ENCODE results near the gene TMEM181.
A peak's percentile ranks its signal among the peaks of the same experiment; 100 is the strongest.
"Not testable (repeated sequence)": the region's sequence is repeated elsewhere in the genome, so short reads cannot be mapped to it uniquely, and the experiment has no call there.

Gene TMEM181

GRCh38 chr6:158647501-158647900 lies 87.6 kb downstream of the TMEM181 start:
- no peaks in the 10 kb centered on the region for H3K9me3 ChIP-seq (ENCODE audit: severe bottlenecking)
- ATAC-seq (ENCODE audit: low read depth): no peak
- DNase-seq (ENCODE audit: low spot score): no peak
- no peaks in the 10 kb centered on the region for H3K27me3 ChIP-seq (ENCODE audit: insufficient read depth, poor library complexity, severe bottlenecking)
- H3K4me3 ChIP-seq (ENCODE audit: severe bottlenecking): no peak overlapping the region
- H3K36me3 ChIP-seq (ENCODE audit: low read depth): no peaks in the 10 kb centered on the region
- peak overlapping the region; percentile 84 for H3K27ac ChIP-seq (ENCODE audit: poor library complexity, severe bottlenecking)
- peaks cover 44% of the 10 kb centered on the region for H3K4me1 ChIP-seq (ENCODE audit: insufficient read depth, poor library complexity, severe bottlenecking)
- TF ChIP-seq, protein P1, sequence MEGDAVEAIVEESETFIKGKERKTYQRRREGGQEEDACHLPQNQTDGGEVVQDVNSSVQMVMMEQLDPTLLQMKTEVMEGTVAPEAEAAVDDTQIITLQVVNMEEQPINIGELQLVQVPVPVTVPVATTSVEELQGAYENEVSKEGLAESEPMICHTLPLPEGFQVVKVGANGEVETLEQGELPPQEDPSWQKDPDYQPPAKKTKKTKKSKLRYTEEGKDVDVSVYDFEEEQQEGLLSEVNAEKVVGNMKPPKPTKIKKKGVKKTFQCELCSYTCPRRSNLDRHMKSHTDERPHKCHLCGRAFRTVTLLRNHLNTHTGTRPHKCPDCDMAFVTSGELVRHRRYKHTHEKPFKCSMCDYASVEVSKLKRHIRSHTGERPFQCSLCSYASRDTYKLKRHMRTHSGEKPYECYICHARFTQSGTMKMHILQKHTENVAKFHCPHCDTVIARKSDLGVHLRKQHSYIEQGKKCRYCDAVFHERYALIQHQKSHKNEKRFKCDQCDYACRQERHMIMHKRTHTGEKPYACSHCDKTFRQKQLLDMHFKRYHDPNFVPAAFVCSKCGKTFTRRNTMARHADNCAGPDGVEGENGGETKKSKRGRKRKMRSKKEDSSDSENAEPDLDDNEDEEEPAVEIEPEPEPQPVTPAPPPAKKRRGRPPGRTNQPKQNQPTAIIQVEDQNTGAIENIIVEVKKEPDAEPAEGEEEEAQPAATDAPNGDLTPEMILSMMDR (IDR thresholded peaks at IDR 0.05; ENCODE audit: poor library complexity, severe bottlenecking): no peak

GRCh38 chr6:158648682-158649131 lies 88.8 kb downstream of the TMEM181 start:
- Histone ChIP-seq H3K27ac (ENCODE audit: poor library complexity, severe bottlenecking) (peak overlapping the region; percentile 30), H3K4me3 (ENCODE audit: severe bottlenecking) (no peak overlapping the region), H3K4me1 (ENCODE audit: insufficient read depth, poor library complexity, severe bottlenecking) (peaks cover 34% of the 10 kb centered on the region), H3K36me3 (ENCODE audit: low read depth) (no peaks in the 10 kb centered on the region), H3K9me3 (ENCODE audit: severe bottlenecking) (no peaks in the 10 kb centered on the region), H3K27me3 (ENCODE audit: insufficient read depth, poor library complexity, severe bottlenecking) (no peaks in the 10 kb centered on the region)
- TF ChIP-seq, protein P1 (IDR thresholded peaks at IDR 0.05; ENCODE audit: poor library complexity, severe bottlenecking): no peak
- DNase-seq (ENCODE audit: low spot score) (no peak), ATAC-seq (ENCODE audit: low read depth) (peak; percentile 51)

DNA sequence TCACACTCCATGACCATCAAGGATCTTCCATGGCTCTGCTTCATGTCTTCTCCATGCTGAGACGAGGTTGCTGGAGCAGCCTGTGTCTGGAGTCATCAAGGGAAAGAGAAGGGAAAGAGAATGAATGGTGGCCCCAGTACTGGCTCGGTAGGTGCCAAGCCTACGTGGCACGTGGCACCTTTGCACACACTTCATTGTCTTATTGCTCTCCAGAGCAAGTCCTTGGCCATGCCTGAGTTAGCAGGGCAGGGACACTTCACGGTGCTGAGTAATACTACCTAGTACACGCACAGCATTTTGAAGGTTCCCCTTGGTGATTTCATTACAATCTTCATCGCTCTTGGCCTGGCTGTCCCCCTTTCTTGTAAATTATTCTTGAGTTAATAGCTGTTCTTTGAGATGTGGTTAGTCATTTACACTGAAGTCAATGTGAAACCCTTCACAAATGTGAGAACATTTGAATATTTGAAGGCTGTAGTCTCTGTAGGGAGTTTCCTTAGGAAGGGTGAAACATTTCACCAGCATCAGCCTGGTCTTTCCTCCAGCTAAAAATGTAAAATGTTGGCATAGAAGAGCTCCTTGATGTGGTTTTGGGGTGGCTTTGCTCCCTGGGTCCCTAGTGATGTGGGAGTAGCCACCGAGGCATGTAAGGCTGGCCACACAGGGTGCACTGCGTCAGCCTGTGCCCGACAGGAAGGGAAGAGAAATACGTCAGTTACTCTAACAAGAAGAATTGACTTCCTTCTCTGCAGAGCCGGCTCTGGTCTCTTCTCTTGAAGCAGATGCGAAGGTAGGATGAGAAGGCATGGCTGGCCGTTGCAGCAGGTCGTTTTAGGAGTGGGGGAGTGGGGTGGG lies 89.6 kb downstream of the TMEM181 start, which contains the start of gene SYTL3:
Gene SYTL3 (plus strand): TSS at position 766 of the 855 bp plus-strand sequence. CDS start 13,215 bp downstream, outside the sequence.
- DNase-seq (ENCODE audit: low spot score) (no peak), ATAC-seq (ENCODE audit: low read depth) (no peak)
- peaks cover 35% of the 10 kb centered on the region for H3K4me1 ChIP-seq (ENCODE audit: insufficient read depth, poor library complexity, severe bottlenecking)
- H3K27me3 ChIP-seq (ENCODE audit: insufficient read depth, poor library complexity, severe bottlenecking): no peaks in the 10 kb centered on the region
- H3K9me3 ChIP-seq (ENCODE audit: severe bottlenecking): no peaks in the 10 kb centered on the region
- no peaks in the 10 kb centered on the region for H3K36me3 ChIP-seq (ENCODE audit: low read depth)
- H3K4me3 ChIP-seq (ENCODE audit: severe bottlenecking): no peak within 1 kb of the TSS
- H3K27ac ChIP-seq (ENCODE audit: poor library complexity, severe bottlenecking): peak within 1 kb of the TSS; percentile 30
- TF ChIP-seq, protein P1 (IDR thresholded peaks at IDR 0.05; ENCODE audit: poor library complexity, severe bottlenecking): no peak

GRCh38 chr6:158651981-158652737 lies 92.3 kb downstream of the TMEM181 start:
- not testable (repeated sequence) for H3K27ac ChIP-seq (ENCODE audit: poor library complexity, severe bottlenecking); DNase-seq (ENCODE audit: low spot score); H3K27me3 ChIP-seq (ENCODE audit: insufficient read depth, poor library complexity, severe bottlenecking); H3K9me3 ChIP-seq (ENCODE audit: severe bottlenecking); ATAC-seq (ENCODE audit: low read depth); H3K36me3 ChIP-seq (ENCODE audit: low read depth); H3K4me3 ChIP-seq (ENCODE audit: severe bottlenecking)
- peaks cover 29% of the 10 kb centered on the region for H3K4me1 ChIP-seq (ENCODE audit: insufficient read depth, poor library complexity, severe bottlenecking)

- ATAC-seq (ENCODE audit: low read depth) (no peak), DNase-seq (ENCODE audit: low spot score) (no peak)
- H3K36me3 ChIP-seq (ENCODE audit: low read depth): no peaks in the 10 kb centered on the region
- TF ChIP-seq, protein P1 (IDR thresholded peaks at IDR 0.05; ENCODE audit: poor library complexity, severe bottlenecking): no peak
- peak overlapping the region; percentile 48 for H3K27ac ChIP-seq (ENCODE audit: poor library complexity, severe bottlenecking)
- H3K4me1 ChIP-seq (ENCODE audit: insufficient read depth, poor library complexity, severe bottlenecking): peaks cover 20% of the 10 kb centered on the region
- no peaks in the 10 kb centered on the region for H3K9me3 ChIP-seq (ENCODE audit: severe bottlenecking)
- H3K4me3 ChIP-seq (ENCODE audit: severe bottlenecking): no peak overlapping the region
- no peaks in the 10 kb centered on the region for H3K27me3 ChIP-seq (ENCODE audit: insufficient read depth, poor library complexity, severe bottlenecking)
These were observed 93.9 kb downstream of the TMEM181 start for GRCh38 chr6:158653577-158654354.
